Stimulated activated CD8-positive, alpha-beta memory T cell treated with anti-CD3 and anti-CD28 coated beads, Interleukin-7, amount 100 ng/mL, for 48 hours (primary cell): Measurements from ENCODE around the gene MAEA.
"Not testable (repeated sequence)": the region's sequence is repeated elsewhere in the genome, so short reads cannot be mapped to it uniquely, and the experiment has no call there.

ENCODE experiments used
- DNase-seq, 2 donors: peaks; one replicate each; pipeline ENCODE4 v3.0.0-alpha.2; 2020; ENCODE audit warnings: low read depth in 1 of 2; ENCODE audit errors: extremely low read depth in 1 of 2

The MAEA gene

DNA sequence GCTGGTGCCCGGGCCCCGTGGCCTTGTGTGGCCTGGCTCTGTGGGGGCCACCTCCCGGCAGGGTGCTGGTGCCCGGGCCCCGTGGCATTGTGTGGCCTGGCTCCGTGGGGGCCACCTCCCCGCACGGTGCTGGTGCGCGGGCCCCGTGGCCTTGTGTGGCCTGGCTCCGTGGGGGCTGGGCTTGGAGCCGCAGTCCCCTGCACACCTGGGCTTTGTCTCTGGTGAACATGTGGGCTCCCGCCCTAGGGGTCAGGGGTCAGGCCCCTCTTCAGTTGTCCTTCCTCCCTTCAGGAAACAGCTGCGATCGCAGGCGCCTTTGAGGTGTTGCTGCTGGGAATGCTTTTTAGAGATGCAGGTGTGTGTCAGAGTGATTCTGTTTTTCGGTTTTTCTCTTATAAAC lies 74.5 kb downstream of the MAEA start:
- no peak for DNase-seq

DNA sequence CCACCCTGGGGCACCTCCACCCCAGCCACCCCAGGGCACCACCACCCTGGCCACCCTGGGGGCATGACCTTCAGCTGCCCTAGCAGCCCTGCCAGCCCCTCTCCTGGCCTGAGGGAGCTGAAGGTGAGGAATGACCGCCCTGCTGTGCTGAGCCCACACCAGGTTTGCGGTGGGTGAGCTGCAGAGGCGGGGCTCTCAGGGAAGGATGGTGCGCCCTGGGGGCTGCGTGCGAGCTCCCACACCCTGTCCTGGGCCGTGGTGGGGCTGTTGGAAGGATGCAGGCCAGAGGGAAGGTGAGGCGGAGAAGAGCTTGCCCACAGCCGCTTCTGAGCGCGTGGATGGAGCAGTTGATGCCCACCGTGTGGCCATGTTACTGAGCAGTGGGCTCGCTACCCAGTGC lies 75.1 kb downstream of the MAEA start:
- no peak for DNase-seq

DNA sequence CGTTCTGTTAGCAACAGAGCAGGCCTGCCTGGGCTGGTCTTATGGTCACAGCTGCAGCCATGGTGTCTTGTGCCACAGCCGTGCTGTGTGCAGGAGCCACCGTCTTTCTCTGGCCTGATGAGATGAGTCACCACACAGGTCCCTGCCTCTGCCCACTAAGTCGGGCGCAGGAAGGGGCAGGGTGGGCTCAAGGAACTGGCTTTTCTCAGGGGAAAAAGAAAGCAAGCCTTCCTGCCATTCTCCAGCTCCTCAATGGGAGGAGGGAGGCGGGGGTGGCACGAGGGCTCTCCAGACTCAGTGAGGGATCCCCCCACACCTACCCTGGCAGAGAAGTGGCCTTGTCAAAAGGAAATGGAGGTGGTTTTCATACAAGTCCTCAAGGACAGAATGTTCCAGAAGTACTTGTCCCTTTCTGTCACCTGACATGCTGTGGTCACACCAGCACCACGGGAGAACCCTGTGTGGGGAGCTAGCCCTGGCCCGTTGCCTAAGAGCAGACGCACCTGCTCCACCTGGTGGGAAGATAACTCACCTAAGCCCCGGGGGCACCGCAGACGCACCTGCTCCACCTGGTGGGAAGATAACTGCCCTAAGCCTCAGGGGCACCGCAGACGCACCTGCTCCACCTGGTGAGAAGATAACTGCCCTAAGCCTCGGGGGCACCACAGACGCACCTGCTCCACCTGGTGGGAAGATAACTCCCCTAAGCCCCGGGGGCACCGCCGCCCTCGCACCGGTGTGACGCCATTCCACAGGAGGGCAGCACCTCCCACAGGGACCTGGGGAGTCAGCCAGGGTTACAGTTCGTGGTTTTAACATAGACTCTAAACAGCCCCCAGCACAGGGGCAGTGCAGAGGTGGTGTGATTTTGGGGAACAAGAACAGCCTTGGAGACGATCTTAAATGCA lies 75.8 kb downstream of the MAEA start:
- DNase-seq = no peak

DNA sequence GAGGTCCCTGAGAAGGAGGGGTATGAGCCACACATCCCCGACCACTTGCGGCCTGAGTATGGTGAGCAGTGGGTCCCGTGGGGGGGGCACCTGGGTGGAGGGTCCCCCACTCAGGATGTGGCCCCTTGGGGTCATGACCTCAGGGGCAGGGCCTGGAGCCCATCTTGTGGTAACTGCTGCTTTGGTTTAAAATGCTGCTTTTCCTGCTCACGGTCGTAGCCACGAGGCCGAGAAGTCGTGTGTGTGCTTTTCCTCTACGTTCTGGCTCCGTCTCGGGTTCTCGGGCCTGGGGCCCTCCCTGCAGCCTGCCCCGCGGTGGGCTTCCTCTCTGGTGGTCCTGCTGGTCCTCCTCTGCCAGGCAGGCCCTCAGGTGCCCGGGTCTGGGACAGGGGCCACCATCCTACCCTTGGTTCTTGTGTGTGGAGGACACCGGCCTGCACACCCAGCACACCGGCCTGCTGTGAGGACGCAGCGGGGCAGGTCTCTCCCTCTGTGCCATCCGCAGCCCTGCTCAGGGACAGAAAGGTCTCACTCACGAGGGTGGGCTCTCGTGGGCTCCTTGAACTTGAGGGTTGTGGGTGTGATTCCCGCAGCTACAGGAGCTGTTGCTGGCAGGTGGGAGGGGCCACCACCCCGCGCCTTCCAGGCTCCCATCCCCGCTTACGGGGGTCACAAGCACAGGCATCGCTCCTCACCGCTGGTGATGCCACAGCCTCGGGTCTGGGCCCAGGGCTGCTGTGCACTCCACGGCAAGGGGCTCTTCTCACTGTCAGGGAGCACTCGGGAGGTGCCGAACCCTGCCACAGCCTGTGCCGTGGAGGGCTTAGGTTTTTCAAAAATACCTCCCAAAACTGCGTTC lies 76.9 kb downstream of the MAEA start:
- DNase-seq = no peak

DNA sequence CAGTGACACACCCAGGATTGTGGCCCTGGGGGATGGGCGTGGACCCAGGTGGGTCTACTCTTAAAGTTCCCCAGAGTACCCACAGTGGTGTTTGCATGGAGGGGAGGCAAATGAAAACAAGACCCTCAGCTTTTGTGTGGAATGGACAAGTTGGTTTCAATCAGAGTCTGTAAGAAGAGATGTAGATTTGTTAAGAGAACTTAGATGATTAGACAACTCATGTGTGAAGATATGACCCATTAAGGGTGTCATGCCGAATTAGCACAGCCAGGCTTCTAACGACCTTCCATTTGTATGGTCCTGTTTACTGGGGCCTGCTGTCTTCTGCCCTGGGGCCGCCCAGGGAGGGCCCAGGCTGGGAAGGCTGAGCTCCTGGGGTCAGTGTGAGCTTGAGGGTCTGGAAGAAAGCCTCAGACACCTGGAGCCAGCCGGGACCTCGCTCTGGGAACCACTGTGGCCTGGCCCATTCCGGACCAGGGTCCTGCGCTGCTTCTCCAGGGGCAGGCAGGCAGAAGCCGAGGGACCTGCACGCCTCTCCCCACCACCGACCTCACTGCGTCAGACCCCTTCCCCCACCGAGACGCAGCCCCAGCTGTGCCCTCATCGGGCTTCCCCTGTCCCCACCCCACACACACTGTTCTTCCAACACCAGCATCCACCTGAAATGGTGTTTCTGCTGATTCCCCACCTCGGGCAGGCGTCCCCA lies 77.7 kb downstream of the MAEA start:
- DNase-seq = no peak

DNA sequence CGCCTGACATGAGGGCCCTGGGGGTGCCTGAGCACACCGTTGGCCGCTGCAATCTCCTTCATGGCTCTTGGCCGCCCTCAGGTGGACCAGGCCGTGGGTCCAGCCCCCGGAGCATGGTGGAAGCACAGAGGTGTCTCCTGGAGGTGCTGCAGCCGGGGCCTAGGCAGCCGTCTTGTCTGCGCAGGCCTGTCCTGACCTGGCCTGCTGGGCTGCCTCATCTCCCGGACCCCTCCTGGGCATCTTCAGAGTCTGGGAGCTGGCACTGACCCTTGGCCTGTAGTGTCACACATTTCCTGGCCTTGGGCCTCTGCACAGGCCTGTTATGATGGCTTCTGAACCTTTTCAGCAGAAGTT lies 78.2 kb downstream of the MAEA start:
- no peak for DNase-seq

DNA sequence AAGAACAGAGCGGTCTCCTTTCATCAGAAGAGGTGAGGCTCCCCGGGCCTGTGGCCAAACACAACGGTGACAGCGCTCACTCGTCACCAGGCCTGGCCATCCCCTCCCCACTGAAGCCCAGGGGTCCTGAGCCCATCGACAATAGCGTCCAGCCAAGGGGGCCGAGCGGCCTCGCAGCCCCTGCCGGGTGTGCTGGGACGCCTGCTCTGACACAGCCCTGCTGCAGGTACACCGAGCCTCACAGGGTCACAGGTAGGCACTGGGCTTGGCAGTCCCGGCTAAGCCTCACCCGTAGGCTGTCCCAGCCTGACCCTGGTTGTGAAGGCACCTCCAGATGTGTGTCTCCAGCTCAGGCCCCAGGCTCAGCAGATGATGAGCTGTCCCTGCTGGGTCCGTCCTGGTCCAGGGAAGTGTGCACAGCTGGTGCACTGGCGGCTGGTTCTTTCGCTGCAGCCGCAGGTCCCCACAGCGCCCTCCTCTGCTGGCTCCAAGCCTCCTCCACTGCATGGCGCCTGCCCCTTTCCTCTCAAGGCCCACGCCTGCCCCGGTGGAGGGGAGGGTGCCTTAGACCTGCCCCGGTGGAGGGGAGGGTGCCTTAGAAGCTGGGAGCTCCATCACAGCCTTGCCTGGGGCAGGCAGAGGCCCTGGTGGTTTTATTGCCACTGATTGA lies 78.9 kb downstream of the MAEA start:
- DNase-seq = no peak

DNA sequence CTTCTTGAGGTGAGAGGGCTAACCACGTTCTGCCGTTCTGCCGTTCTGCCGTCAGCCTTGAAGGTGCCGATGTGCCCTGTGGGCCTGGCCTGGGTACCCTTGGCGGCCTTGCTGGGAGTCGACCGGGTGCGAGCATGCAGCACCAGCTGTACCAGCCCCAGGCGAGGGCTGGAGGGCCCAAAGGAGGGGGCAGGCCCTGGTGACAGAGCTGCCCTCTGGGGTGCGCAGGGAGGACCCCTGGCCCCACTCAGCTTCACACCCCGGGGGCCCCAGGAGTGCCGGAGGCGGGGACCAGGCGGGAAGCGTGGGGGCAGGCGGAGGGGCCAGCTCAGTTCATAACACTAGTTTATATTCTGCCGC lies 79.4 kb downstream of the MAEA start:
- no peak for DNase-seq

DNA sequence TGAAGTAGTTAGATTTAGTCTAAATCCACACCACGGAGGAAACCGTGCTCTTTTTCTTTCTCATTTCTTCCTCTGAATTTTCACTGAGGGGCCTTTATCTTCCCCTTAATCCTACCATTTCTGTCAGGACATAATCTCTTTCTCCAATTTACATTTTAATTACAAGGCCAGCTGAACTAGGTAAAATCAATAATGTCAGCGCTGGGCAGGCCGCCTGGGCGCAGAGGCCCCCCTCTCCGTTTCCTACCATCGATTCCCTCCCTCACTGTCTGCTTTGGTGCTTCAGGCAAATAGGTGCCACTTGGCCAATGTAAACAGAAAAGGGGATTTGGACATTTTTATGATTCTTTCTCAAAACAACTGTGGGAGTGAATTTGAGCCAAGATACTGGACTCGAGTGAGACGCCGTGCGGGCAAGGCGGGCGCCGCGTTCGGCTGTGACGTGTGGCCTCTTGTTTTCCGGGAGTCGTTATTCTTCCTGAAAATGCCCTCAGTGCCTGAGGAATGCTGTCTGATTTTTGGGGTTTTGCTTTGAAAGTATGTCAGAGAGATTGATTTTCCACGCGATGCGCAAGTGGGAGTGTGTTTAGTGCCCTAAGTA lies 79.9 kb downstream of the MAEA start:
- no peak for DNase-seq

DNA sequence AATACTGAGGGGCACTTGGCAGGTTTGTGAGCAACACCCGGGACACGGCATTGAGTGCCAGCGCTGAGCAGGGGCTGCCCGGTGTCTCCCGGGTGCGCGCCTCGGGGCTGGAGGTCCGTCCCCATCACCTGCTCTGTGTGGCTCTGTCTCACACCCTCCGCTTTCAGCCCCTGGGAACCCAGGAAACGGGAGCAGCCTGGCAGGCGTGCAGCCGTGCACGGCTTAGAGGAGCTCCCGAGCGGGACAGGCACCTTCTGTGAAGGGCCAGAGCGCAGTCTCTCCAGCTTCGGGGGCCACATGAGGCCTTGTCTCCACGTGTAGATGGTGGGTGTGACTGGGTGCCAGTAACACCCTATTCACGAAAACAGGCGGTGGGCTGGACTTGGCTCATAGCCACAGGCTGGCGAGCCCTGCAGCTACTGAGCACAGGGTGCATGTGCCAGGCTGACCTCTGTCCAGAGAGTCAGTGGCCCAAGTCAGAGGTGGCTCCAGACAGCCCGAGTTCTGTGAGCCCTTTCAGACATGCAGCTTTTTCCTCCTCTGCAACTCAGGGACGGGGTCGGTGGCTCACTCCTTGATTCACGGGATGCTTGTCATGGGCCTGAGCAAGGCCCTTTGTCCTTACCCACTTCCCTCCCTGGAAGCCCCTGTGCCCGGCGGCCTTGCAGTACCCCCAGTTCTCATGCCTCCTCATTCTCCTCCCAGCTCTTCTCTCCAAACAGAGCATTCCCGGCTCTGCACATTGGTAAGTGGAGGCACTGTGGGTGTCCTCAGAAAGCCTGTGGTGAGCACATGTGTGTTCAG lies 80.8 kb downstream of the MAEA start:
- no peak for DNase-seq

DNA sequence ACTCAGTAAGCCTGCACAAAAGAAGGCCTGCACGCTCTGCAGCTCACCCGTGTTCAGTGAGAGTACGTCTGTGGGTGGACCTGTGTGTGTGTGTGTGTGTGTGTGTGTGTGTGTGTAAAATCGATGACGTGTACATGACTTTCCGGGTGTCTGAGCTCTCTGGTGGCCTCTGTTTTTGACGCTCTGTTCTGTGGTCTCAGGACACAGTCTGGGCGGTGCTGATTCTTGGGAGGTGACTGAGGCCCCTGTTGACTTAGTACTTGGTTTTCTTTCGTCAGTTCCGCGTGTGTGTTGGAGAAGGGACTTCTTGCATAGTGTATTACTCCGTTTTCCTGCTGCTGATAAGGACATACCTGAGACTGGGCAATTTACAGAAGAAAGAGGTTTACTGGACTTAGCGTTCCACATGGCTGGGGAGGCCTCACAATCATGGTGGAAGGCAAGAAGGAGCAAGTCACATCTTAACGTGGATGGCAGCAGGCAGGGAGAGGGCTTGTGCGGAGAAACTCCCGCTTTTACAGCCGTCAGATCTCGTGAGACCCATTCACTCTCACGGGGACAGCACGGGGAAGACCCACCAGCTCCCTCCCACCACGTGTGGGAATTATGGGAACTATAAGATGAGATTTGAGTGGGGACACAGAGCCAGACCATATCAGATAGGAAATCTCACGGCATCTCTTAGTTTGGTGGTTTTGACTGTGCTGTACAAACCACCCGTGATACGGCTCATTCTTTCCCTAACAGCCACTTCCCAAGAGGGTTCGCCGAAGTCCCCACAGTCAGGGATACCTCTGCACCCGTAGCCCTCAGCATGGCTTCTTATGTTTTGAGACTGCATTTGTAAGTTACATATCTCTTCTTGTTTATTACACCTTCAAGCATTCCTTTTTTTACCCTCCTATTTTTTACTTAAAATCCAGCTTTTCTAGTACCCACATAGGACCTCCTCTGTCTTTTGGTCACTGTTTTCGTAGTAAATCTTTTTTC lies 81.8 kb downstream of the MAEA start:
- DNase-seq = no peak

DNA sequence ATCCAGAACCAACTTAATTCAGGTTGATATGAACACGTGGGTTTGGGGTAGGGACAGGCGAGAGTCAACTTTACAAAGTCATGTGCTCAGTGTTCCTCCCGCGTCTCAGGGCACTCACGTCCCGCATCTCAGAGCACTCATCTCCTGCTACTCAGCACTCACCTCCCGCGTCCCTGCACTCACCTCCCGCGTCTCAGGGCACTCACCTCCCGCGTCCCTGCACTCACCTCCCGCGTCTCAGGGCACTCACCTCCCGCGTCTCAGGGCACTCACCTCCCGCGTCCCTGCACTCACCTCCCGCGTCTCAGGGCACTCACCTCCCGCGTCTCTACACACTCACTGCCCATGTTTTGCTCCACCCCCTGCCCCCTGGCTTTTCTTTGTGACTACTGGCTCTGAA lies 82.9 kb downstream of the MAEA start:
- not testable (repeated sequence) for DNase-seq

DNA sequence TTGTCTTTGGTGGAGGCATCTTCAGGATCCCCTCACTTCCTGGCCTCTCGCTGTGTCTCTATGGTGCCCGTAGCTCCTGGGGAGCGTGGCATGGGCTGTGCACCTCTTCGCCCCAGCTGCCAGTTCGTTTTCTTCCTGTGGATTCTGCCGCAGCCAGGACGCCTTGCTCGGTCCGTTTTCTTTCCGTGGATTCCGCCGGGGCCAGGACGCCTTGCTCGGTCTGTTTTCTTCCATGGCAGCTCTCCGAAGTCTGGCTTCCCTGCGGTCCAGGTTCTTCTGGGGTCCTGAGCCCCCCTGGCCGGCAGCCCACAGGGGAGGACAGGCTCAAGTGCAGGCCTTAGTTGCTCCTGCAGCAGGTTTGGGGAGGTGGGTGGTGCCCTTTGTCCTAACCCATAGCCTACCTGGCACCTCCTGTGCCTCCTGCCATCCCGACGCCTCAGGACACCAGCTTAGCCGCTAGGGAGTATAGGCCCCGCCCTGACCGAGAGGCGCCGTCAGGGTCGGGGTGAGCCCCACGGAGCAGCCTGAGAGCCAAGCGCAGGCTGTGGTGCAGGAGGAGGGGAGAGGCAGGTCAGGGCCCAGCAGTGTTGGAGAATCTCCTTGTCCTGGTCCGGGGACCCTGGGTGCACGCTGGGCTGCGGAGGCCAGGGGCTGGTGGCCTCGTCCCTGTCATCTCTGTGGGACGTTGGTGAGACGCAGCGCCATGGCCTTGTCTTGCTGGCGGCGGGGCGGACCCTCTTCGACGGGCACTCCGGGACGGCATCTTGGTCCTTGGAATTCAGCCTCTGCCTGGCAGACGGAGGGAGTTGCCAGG lies 84.4 kb downstream of the MAEA start:
- no peak for DNase-seq

DNA sequence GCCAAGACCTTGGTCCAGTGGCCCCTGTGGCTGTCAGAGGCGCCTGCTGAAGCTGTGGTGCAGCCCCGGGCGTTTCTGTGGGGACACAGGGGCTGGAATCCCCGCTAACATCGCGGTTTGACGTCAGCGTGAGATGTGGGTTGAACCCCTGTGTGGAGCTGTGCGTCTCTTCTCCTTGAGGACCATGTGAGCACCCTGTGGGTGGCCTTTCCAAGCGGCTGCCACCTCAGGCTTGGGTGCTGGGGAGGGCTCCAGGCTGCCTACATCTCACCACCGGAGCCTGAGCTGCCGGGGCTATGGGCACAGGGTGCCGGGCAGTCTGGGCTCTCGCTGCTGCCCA lies 85.0 kb downstream of the MAEA start:
- DNase-seq = no peak

DNA sequence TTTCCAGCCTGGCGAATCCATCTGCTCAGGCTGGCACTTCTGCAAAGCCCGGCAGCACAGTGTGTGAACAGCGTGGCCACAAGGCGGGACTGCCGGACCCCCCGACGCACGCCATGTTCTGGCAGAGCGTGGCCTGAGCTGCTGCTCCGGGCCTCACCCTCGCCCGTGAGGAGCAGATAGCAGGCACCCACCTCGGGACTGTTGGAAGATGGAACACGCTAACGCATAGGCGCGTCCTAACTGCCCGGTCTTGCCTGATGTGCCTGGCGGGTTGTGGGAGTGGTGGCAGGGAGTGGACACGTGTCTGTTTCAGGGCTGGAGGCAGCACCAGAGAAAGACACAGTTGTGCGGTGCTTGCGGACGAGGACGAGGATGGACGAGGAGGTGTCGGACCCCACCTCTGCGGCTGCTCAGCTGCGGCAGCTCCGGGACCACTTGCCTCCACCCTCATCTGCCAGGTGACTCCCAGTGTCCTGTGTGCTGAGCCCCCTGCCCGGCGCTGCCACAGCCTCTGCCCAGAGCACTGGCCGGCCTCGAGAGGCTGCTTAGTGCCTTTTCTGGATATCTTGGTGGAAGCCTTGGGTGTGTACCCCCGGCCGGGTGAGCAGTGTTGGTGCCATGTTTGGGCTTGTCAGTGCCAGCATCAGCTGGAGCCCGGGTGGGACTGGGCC lies 85.5 kb downstream of the MAEA start:
- no peak for DNase-seq

DNA sequence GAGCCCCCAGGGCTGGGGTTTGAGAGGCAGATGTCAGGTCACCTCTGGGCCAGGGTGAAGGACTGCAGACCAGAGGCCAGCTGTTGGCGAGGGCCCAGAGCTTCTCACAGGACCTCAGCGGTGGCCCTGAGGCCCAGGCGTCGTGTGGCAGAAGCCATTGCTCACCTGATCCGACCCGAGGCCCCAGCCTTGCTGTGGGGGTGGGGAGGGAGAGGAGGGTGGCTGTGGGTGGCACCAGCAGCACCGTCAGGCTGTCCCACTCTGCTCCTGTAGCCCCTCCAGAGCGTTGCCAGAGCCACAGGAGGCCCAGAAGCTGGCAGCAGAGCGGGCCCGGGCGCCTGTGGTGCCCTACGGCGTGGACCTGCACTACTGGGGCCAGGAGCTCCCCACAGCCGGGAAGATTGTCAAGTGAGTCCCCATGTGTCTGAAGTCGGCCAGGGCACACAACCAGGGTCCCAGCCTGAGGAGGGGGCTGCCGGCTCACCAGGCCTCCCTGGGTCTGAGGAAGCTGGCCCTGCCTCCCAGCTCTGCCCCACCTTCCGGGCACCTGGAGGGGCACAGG lies 86.2 kb downstream of the MAEA start:
- DNase-seq = no peak

DNA sequence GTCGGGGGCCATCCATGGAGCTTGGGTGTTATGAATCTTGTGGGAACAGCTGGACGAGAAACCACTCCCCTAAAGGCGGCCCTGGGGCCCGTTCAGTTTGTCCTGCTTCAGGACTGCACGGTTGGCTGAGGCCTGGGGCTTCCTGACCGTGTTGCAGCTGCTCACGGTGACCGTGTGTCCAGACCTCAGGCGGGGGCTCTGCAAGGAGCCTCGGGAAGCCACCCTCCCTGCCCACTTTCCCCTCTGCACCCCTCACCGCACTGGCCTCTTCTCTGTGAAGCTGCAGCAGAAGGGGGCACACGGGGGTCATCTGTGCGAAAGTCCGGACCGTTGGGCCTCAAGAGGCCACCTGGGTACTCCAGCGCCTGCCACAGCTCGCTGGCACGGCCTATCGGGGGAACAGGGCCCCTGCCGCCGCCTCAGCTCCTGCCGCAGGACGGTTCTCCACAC lies 86.7 kb downstream of the MAEA start:
- no peak for DNase-seq
